ENCODE results near the gene HOXC11. TPM values are rescaled to one million over a fixed set of nuclear protein-coding genes. Genes with fewer than 3 reads are reported as not detected.
A peak's percentile ranks its signal among the peaks of the same experiment; 100 is the strongest.

The HOXC11 gene
- total RNA-seq, 2 experiments from 2014 or later = not detected

DNA sequence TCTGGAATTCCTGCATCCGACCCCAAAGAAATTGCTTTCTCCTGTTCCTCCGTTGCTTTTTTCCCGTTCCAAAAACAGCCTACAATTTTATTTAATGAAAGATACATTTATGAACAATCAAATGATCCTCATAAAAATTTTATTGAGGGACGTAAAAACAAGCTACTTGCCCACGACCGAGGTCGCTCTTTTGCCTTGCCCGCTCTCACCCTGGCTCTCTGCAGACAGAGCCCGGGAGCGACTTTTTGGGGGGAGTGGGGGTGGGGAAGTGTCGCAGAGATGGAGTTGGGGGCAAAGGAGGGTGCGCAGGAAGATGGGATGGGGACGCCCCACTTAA, 25.9 kb downstream of the HOXC11 start:
- peaks cover 97% of the 10 kb centered on the region for H3K27me3 Mint-ChIP-seq
- H3K4me3 Mint-ChIP-seq = no peak overlapping the region
- DNase-seq (no peak), ATAC-seq (no peak)
- H3K36me3 Mint-ChIP-seq = peaks cover 1% of the 10 kb centered on the region
- CTCF ChIA-PET = interaction anchor here (1.1 to 6.1 kb wide), 7 partner anchors 10 to 209 kb away, joined by 3 to 41 read pairs (median 6); partner anchors contain the start of genes HOXC10, HOXC5 and HOXC8
- no peak overlapping the region for H3K27ac Mint-ChIP-seq
- no peaks in the 10 kb centered on the region for H3K9me3 Mint-ChIP-seq (ENCODE audit: low read depth)
- peaks cover 14% of the 10 kb centered on the region for H3K4me1 Mint-ChIP-seq

- ATAC-seq = no peak
- Mint-ChIP-seq H3K36me3 (peaks cover 1% of the 10 kb centered on the region), H3K9me3 (ENCODE audit: low read depth) (no peaks in the 10 kb centered on the region), H3K4me1 (peaks cover 14% of the 10 kb centered on the region), H3K4me3 (peak overlapping the region; percentile 42), H3K27ac (no peak overlapping the region), H3K27me3 (peaks cover 97% of the 10 kb centered on the region)
- DNase-seq = no peak
- CTCF ChIA-PET = interaction anchor here (0.6 to 6.1 kb wide), 13 partner anchors 9 to 243 kb away, joined by 3 to 41 read pairs (median 3); partner anchors contain the start of genes HOXC10, HOXC5 and HOXC8
These were observed 26.7 kb downstream of the HOXC11 start for GRCh38 chr12:53999559-54000115.

- CTCF ChIA-PET = interaction anchor here (0.6 to 6.1 kb wide), 10 partner anchors 10 to 215 kb away, joined by 3 to 41 read pairs (median 3); partner anchors contain the start of genes HOXC10 and HOXC5
- H3K9me3 Mint-ChIP-seq (ENCODE audit: low read depth) = no peaks in the 10 kb centered on the region
These were observed 27.5 kb downstream of the HOXC11 start, which contains the start of gene HOXC9 for GRCh38 chr12:54000116-54001114. TSS of gene HOXC9 (plus strand) at chr12:54000161. CDS start at chr12:54000189, 28 bp downstream.

DNA sequence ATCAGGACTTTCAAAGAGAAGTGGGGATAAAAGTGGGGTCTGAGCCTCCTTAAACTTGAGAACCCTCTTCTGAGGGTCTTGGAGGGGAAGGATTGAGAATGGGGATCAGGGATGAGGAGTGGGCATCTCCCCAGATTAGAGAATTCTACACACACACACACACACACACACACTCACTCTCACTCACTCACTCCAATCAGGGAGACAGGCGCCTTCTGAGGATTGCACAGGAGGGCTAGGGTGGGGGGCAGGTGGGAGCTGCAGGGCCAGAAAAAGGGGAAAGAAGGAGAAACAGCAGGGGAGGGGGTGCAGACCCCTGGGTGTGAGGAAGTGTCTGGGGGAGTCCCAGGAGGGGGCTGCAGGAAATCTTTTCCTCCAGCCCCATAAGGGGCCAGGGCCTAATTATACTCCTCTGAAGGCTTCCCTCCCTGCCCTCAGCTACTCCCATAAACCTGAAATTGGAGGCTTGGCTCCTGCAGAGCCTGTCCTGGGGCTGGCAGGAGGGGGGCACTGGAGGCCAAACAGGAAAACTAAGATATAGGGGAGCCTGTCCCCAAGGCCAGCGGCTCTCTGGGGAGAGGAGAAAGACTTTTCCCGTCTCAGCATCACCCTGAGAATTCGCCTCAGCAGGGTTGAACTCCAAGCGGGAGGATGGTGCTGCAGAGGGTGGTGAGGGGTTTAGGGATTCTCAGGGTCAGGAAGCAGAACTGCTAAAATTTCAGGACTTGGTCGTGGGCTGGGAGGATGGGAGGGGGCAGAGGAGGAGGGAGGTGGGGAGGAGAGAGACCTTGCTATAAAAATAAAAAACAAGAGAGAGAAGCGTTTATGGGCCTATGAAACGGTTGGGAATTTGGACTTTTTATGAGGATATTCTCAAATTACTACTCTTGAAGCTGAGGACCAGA, 28.6 kb downstream of the HOXC11 start:
- Mint-ChIP-seq H3K4me3 (no peak overlapping the region), H3K27ac (no peak overlapping the region), H3K27me3 (peaks cover 98% of the 10 kb centered on the region), H3K9me3 (ENCODE audit: low read depth) (no peaks in the 10 kb centered on the region), H3K36me3 (no peaks in the 10 kb centered on the region), H3K4me1 (peaks cover 15% of the 10 kb centered on the region)
- CTCF ChIA-PET = interaction anchor here (1.0 to 8.4 kb wide), 5 partner anchors 15 to 200 kb away, joined by 3 to 136 read pairs (median 11); partner anchors contain the start of genes HOXC10, HOXC5 and SMUG1
- ATAC-seq (no peak), DNase-seq (no peak)

More at GRCh38 chr12:54000116-54001114, 27.5 kb downstream of the HOXC11 start, which contains the start of gene HOXC9:
- peaks cover 10% of the 10 kb centered on the region for H3K4me1 Mint-ChIP-seq
- DNase-seq (no peak), ATAC-seq (no peak)
- H3K4me3 Mint-ChIP-seq = peak within 1 kb of the TSS; percentile 42
- peaks cover 97% of the 10 kb centered on the region for H3K27me3 Mint-ChIP-seq
- H3K27ac Mint-ChIP-seq = no peak within 1 kb of the TSS
- H3K36me3 Mint-ChIP-seq = no peaks in the 10 kb centered on the region

GRCh38 chr12:54002278-54002914, 29.5 kb downstream of the HOXC11 start:
- Mint-ChIP-seq H3K4me1 (peaks cover 15% of the 10 kb centered on the region), H3K36me3 (no peaks in the 10 kb centered on the region), H3K4me3 (no peak overlapping the region), H3K9me3 (ENCODE audit: low read depth) (no peaks in the 10 kb centered on the region), H3K27me3 (peaks cover 98% of the 10 kb centered on the region), H3K27ac (no peak overlapping the region)
- no peak for DNase-seq
- CTCF ChIA-PET = interaction anchor here (3.5 to 8.4 kb wide), 4 partner anchors 16 to 205 kb away, joined by 11 to 136 read pairs (median 68); partner anchors contain the start of genes HOXC10 and SMUG1
- ATAC-seq = no peak

GRCh38 chr12:54002915-54003389, 30.0 kb downstream of the HOXC11 start:
- Mint-ChIP-seq H3K4me3 (no peak overlapping the region), H3K9me3 (ENCODE audit: low read depth) (no peaks in the 10 kb centered on the region), H3K27me3 (peaks cover 98% of the 10 kb centered on the region), H3K4me1 (peaks cover 13% of the 10 kb centered on the region), H3K36me3 (no peaks in the 10 kb centered on the region), H3K27ac (no peak overlapping the region)
- CTCF ChIA-PET = interaction anchor here (1.2 to 8.4 kb wide), 6 partner anchors 16 to 204 kb away, joined by 3 to 136 read pairs (median 27); partner anchors contain the start of genes HOXC10 and SMUG1
- DNase-seq (no peak), ATAC-seq (no peak)

DNA sequence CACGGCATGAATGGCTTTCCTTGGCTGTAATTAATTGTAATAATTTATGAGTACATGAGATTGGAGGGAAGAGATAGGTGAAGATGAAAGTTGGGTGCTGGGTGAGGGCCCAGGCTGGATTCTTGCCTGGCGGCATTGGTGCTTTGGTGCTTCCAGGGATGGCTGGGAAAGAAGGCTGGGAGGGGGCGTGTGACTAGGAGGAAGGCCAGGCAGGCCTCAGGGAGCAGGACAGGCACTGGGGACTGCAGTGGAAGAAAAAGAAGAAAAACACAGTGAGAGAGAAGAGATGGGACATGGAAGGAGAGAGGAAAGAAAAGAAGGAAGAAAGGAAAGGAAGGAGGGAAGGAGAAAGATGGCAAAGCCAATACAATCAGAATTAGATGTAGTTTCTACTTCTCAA, 30.7 kb downstream of the HOXC11 start:
- no peak overlapping the region for H3K4me3 Mint-ChIP-seq
- ATAC-seq = no peak
- H3K9me3 Mint-ChIP-seq (ENCODE audit: low read depth) = no peaks in the 10 kb centered on the region
- peaks cover 13% of the 10 kb centered on the region for H3K4me1 Mint-ChIP-seq
- H3K27ac Mint-ChIP-seq = no peak overlapping the region
- H3K27me3 Mint-ChIP-seq = peaks cover 98% of the 10 kb centered on the region
- CTCF ChIA-PET = interaction anchor here (1.2 to 8.4 kb wide), 8 partner anchors 13 to 211 kb away, joined by 3 to 136 read pairs (median 71); partner anchors contain the start of genes HOXC10, HOXC5, HOXC6 and SMUG1
- H3K36me3 Mint-ChIP-seq = no peaks in the 10 kb centered on the region
- DNase-seq = no peak

GRCh38 chr12:54004063-54004840, 31.3 kb downstream of the HOXC11 start:
- CTCF ChIA-PET = interaction anchor here (1.2 to 8.4 kb wide), 9 partner anchors 12 to 210 kb away, joined by 3 to 136 read pairs (median 68); partner anchors contain the start of genes HOXC10, HOXC5, HOXC6 and SMUG1
- no peak overlapping the region for H3K4me3 Mint-ChIP-seq
- H3K4me1 Mint-ChIP-seq = peaks cover 14% of the 10 kb centered on the region
- ATAC-seq (no peak), DNase-seq (no peak)
- peaks cover 97% of the 10 kb centered on the region for H3K27me3 Mint-ChIP-seq
- no peaks in the 10 kb centered on the region for H3K36me3 Mint-ChIP-seq
- H3K27ac Mint-ChIP-seq = no peak overlapping the region
- H3K9me3 Mint-ChIP-seq (ENCODE audit: low read depth) = no peaks in the 10 kb centered on the region

GRCh38 chr12:54004841-54005530, 32.1 kb downstream of the HOXC11 start:
- CTCF ChIA-PET = interaction anchor here (0.9 to 8.4 kb wide), 18 partner anchors 7 to 210 kb away, joined by 3 to 136 read pairs (median 6); partner anchors contain the start of genes HOXC10, HOXC4, HOXC5 and HOXC6
- no peak for DNase-seq
- Mint-ChIP-seq H3K27ac (no peak overlapping the region), H3K4me3 (no peak overlapping the region), H3K4me1 (peaks cover 15% of the 10 kb centered on the region), H3K9me3 (ENCODE audit: low read depth) (no peaks in the 10 kb centered on the region), H3K36me3 (no peaks in the 10 kb centered on the region), H3K27me3 (peaks cover 97% of the 10 kb centered on the region)
- no peak for ATAC-seq

GRCh38 chr12:54005531-54005852, 32.6 kb downstream of the HOXC11 start:
- peaks cover 97% of the 10 kb centered on the region for H3K27me3 Mint-ChIP-seq
- DNase-seq (no peak), ATAC-seq (peak; percentile 5)
- H3K36me3 Mint-ChIP-seq = no peaks in the 10 kb centered on the region
- no peak overlapping the region for H3K27ac Mint-ChIP-seq
- H3K4me3 Mint-ChIP-seq = no peak overlapping the region
- H3K9me3 Mint-ChIP-seq (ENCODE audit: low read depth) = no peaks in the 10 kb centered on the region
- H3K4me1 Mint-ChIP-seq = peaks cover 14% of the 10 kb centered on the region
- CTCF ChIA-PET = interaction anchor here (0.6 to 8.4 kb wide), 28 partner anchors 8 to 376 kb away, joined by 3 to 136 read pairs (median 5); partner anchors contain the start of genes HOXC10, HOXC4, HOXC5 and HOXC6

All from activated CD8-positive, alpha-beta memory T cell treated with anti-CD3 and anti-CD28 coated beads, Interleukin-2, amount 10 ng/mL, durations not matched to agents 7 days and 5 days (primary cell).